AG04450 (cell line): ENCODE measurements around the gene USP7. TPM values are rescaled to one million over a fixed set of nuclear protein-coding genes. Genes with fewer than 3 reads are reported as not detected.
A peak's percentile ranks its signal among the peaks of the same experiment; 100 is the strongest.
"Not testable (repeated sequence)": the region's sequence is repeated elsewhere in the genome, so short reads cannot be mapped to it uniquely, and the experiment has no call there.

ENCODE experiments used
- CTCF ChIA-PET: fragments of 300-600, 350-600 bp; formaldehyde crosslinking; extraction: SDS; loops from one replicate; lab custom pipeline; 2022; ENCODE audit warnings: antibody characterized with exemption, inconsistent platforms; lab: Charles Lee
- POLR2A ChIA-PET: fragments of 350-600 bp; formaldehyde crosslinking; extraction: SDS; loops from one replicate; lab custom pipeline; 2021; ENCODE audit warnings: antibody characterized with exemption, inconsistent platforms; lab: Yijun Ruan, JAX
- DNase-seq: peaks from one replicate; pipeline ENCODE4 v3.0.0-alpha.2; 2011; ENCODE audit warnings: low read depth, low spot score
- H3K27ac ChIP-seq: one replicate; pipeline ENCODE4 v1.5.1; 2012; ENCODE audit warnings: low read depth, low read length, control low read depth
- H3K27me3 ChIP-seq: one replicate; pipeline ENCODE4 v1.6.0; 2012; ENCODE audit warnings: low read length; ENCODE audit not compliant: control insufficient read depth, insufficient read depth
- H3K4me3 ChIP-seq: 2 replicates; pipeline ENCODE4 v1.5.1; 2011; ENCODE audit warnings: mild to moderate bottlenecking, low read depth, low read length, control low read depth
- H3K9me3 ChIP-seq: 2 replicates; pipeline ENCODE4 v1.5.1; 2012; ENCODE audit warnings: low read length; ENCODE audit not compliant: control insufficient read depth, insufficient read depth
- polyA plus RNA-seq: library from polyadenylated mRNA; depleted of rRNA; stranded (reverse); fragments of >200 nt; gene quantifications from 2 replicates; pipeline ENCODE4 v1.2.3, GENCODE V29; 2011
- TF ChIP-seq, protein P1 (sequence below): IDR thresholded peaks from 2 replicates; pipeline ENCODE4 v1.5.1; 2011; ENCODE audit warnings: low read depth, low read length, control low read depth, inconsistent platforms

USP7 gene
- polyA plus RNA-seq, 1 experiment: 26.9 TPM

DNA sequence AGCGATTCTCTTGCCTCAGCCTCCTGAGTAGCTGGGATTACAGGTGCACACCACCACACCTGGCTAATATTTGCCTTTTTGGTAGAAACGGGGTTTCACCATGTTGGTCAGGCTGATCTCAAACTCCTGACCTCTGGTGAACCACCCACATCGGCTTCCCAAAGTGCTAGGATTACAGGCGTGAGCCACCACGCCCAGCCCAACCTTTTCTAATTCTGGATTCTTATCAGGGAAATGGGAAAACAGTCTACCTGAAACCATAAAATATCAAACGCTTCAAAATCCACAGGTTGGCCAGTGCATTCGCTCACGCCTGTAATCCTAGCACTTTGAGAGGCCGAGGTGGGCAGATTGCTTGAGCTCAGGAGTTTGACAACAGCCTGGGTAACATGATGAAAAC is 4.3 kb upstream of the USP7 start:
- not testable (repeated sequence) for H3K4me3 ChIP-seq, H3K27me3 ChIP-seq, H3K27ac ChIP-seq, DNase-seq, H3K9me3 ChIP-seq
- ChIA-PET POLR2A (interaction anchor here (1.4 kb wide), 1 partner anchor 123 kb away, joined by 10 read pairs; the partner anchor contains the start of gene HAPSTR1), CTCF (interaction anchor here (2.2 kb wide), 1 partner anchor 41 kb away, joined by 12 read pairs; no protein-coding TSS in a partner anchor)

DNA sequence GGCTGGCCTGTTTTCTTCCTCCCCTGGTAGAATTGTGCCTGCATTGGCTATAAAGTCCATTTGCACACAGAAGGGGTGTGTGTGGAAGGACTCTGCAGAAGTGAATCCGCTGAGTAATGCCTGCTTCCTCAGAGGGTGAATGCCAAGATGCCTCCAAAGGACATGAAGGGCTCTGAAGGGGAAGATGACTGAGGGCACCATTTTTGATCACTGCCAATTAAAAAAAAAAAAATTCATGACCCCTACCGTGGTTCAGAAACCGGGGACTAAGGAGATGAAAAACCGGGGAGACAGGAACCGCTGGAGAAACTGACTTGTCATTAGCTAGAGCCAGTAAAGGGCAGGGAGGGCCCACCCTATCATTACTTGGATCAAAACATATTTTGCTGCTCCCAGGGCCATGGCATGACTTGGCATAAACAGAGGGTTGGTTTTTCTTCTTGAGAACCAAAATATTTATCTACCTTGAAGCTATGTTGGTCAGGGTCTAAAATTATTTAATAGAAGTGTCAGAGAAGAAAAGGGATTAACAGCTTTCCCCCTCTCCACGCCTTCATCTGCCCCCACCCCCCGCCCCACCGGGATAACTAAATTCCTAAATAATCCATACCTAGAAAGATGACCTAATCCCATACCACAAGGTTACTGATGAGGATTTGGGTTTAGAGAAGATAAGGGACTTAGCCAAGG is 3.6 kb upstream of the USP7 start:
- H3K9me3 ChIP-seq: no peaks in the 10 kb centered on the region; the same call in 1 of the 2 replicates
- ChIA-PET POLR2A (interaction anchor here (1.4 kb wide), 1 partner anchor 124 kb away, joined by 10 read pairs; the partner anchor contains the start of gene HAPSTR1), CTCF (interaction anchor here (2.2 kb wide), 1 partner anchor 42 kb away, joined by 12 read pairs; no protein-coding TSS in a partner anchor)
- H3K27ac ChIP-seq: no peak overlapping the region
- H3K4me3 ChIP-seq: no peak overlapping the region
- DNase-seq: no peak
- TF ChIP-seq, protein P1, sequence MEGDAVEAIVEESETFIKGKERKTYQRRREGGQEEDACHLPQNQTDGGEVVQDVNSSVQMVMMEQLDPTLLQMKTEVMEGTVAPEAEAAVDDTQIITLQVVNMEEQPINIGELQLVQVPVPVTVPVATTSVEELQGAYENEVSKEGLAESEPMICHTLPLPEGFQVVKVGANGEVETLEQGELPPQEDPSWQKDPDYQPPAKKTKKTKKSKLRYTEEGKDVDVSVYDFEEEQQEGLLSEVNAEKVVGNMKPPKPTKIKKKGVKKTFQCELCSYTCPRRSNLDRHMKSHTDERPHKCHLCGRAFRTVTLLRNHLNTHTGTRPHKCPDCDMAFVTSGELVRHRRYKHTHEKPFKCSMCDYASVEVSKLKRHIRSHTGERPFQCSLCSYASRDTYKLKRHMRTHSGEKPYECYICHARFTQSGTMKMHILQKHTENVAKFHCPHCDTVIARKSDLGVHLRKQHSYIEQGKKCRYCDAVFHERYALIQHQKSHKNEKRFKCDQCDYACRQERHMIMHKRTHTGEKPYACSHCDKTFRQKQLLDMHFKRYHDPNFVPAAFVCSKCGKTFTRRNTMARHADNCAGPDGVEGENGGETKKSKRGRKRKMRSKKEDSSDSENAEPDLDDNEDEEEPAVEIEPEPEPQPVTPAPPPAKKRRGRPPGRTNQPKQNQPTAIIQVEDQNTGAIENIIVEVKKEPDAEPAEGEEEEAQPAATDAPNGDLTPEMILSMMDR: no peak
- H3K27me3 ChIP-seq: no peaks in the 10 kb centered on the region

DNA sequence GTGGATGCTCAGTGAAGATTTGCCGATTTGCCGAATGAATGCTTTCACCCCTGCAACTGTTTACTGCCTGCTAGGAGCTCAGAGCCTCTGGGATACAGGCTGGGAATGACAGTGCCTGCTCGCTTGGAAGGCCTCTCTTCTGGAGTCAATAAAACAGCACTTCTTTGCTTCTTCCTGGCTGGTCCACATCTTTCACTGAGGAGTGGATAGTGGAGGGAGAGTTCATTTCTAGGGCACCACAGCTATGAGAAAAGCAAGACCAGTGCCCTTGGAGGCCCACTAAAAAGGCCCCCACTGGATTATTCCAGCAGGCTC is 3.1 kb upstream of the USP7 start:
- no peak overlapping the region for H3K27ac ChIP-seq
- H3K27me3 ChIP-seq: no peaks in the 10 kb centered on the region
- ChIA-PET POLR2A (interaction anchor here (1.4 kb wide), 1 partner anchor 125 kb away, joined by 10 read pairs; the partner anchor contains the start of gene HAPSTR1), CTCF (interaction anchor here (2.2 kb wide), 1 partner anchor 42 kb away, joined by 12 read pairs; no protein-coding TSS in a partner anchor)
- TF ChIP-seq, protein P1: no peak
- H3K4me3 ChIP-seq: no peak overlapping the region
- no peak for DNase-seq
- no peaks in the 10 kb centered on the region; the same call in 1 of the 2 replicates for H3K9me3 ChIP-seq

DNA sequence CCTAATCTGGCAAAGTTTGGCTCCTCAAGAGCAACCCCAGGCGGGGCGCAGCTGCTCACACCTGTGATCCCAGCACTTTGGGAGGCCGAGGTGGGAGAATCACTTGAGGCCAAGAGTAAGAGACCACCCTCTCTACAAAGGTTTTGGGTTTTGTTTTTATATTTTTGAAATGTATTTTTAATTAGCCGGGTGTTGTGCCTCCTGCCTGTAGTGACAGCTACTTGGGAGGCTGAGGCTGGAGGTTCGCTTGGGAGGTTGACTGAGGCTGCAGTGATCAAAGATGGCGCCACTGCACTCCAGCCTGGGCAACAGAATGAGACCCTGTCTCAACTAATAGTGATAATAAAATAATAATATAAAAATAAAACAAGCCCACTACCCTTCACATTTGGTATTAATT is 756 bp upstream of the USP7 start:
- no peak for DNase-seq
- no peaks in the 10 kb centered on the region for H3K27me3 ChIP-seq
- POLR2A ChIA-PET: interaction anchor here (1.6 kb wide), 1 partner anchor 96 kb away, joined by 4 read pairs; the partner anchor contains the start of gene CARHSP1
- peak overlapping the region; percentile 65 for H3K4me3 ChIP-seq
- H3K9me3 ChIP-seq: no peaks in the 10 kb centered on the region; the same call in 1 of the 2 replicates
- CTCF ChIA-PET: interaction anchor here (0.6 to 0.7 kb wide), 2 partner anchors 11 to 67 kb away, joined by 3 read pairs; no protein-coding TSS in a partner anchor
- TF ChIP-seq, protein P1: no peak
- no peak overlapping the region for H3K27ac ChIP-seq

DNA sequence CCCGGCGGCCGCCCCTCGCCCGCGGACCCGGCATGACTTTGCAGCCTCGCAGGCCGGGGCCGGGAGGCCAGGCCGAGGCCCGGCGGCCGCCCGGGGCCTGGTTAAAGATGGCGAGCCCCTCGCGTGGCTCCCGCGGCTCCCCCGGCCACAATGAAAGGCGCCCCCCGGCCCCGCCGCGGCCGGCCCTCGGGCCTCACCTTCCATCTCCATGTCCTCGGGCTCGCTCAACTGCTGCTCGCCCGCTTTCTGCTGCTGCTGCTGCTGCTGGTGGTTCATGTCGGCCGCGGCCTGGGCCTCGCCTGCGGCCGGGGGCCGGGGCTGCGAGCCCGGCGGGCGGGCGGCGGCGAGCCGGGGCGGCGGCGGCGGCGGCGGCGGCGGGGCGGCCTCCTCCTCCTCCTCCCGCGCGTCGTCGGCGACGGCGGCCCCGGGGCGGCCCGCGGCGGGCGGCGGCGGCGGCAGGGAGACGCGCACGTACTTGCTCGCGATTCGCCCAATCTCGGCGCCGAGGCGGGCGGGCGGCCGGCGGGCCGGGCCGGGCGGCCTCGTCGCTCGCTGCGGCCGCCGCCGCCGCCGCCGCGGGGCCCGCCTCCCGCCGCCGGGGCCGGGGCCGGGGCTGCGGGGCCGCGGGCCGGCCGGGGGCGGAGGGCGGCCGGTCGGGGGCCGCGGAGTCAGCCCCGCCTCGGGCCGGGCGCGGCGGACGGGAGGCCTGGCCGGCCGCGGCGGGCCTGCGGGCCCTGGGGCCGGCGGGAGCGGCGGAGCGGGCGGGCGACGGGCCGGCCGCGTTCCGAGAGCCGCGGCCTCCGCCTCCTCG is 491 bp downstream of the USP7 start:
- no peak for DNase-seq
- CTCF ChIA-PET: no interaction called here
- Histone ChIP-seq H3K4me3 (peak overlapping the region; percentile 83), H3K27me3 (no peaks in the 10 kb centered on the region), H3K27ac (no peak overlapping the region), H3K9me3 (no peaks in the 10 kb centered on the region; the same call in 1 of the 2 replicates)
- POLR2A ChIA-PET: interaction anchor here (1.6 kb wide), 1 partner anchor 94 kb away, joined by 4 read pairs; the partner anchor contains the start of gene CARHSP1
- TF ChIP-seq, protein P1: no peak
